ENCODE data around the gene MTARC2.

DNA sequence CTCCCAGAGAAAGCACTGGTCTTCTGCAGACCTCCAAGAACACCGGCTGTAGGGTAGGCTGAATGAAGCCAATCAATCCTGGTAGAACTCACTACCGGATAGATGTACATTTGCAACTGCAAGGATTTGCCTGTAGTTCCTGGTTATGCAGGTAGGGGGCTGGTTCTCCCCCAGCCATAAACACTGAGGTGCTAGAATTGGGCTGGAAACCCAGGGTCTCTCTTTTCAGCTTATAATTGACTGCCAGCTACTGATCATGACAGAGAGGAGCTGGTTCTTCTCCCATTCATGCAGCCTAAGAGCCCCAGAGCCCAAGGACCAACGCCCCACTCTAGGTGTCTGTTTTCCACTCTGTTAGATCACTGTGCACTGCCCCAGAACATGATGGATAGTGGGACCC is 21.5 kb upstream of the MTARC2 start:
- TF ChIP-seq POLR2AphosphoS5 (IDR thresholded peaks at IDR 0.05) = no peak
- TF ChIP-seq, protein P1, sequence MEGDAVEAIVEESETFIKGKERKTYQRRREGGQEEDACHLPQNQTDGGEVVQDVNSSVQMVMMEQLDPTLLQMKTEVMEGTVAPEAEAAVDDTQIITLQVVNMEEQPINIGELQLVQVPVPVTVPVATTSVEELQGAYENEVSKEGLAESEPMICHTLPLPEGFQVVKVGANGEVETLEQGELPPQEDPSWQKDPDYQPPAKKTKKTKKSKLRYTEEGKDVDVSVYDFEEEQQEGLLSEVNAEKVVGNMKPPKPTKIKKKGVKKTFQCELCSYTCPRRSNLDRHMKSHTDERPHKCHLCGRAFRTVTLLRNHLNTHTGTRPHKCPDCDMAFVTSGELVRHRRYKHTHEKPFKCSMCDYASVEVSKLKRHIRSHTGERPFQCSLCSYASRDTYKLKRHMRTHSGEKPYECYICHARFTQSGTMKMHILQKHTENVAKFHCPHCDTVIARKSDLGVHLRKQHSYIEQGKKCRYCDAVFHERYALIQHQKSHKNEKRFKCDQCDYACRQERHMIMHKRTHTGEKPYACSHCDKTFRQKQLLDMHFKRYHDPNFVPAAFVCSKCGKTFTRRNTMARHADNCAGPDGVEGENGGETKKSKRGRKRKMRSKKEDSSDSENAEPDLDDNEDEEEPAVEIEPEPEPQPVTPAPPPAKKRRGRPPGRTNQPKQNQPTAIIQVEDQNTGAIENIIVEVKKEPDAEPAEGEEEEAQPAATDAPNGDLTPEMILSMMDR (IDR thresholded peaks at IDR 0.05 in 8 of 11, conservative IDR thresholded peaks at IDR 0.05 in 3 of 11) = peak in 2 of 11 experiments; percentile 30

Measured in spleen (tissue), 7 donors.